HEK293 (cell line): ENCODE measurements around the gene PEF1.

ENCODE experiments used
- HOXD13 ChIP-seq: sonication (generic); formaldehyde crosslinking; IDR thresholded peaks from 2 replicates; pipeline ENCODE4 v1.8.0; 2022; ENCODE audit warnings: missing genetic modification reagents, borderline replicate concordance
- INSM2 ChIP-seq: fragments of 450-650 bp; formaldehyde crosslinking; IDR thresholded peaks from 2 replicates; pipeline ENCODE4 v1.5.1; 2016; ENCODE audit warnings: missing biosample characterization, missing genetic modification characterization
- KLF1 ChIP-seq: fragments of 450-650 bp; formaldehyde crosslinking; IDR thresholded peaks from 2 replicates; pipeline ENCODE4 v1.5.1; 2016; ENCODE audit warnings: missing biosample characterization, missing genetic modification characterization
- KLF16 ChIP-seq: fragments of 450-650 bp; formaldehyde crosslinking; IDR thresholded peaks from 2 replicates; pipeline ENCODE4 v1.5.1; 2017; ENCODE audit warnings: missing biosample characterization, missing genetic modification characterization
- KLF17 ChIP-seq: fragments of 450-650 bp; formaldehyde crosslinking; IDR thresholded peaks from 2 replicates; pipeline ENCODE4 v1.5.1; 2016; ENCODE audit warnings: missing biosample characterization, missing genetic modification characterization
- MYNN ChIP-seq: fragments of 450-650 bp; formaldehyde crosslinking; IDR thresholded peaks from 2 replicates; pipeline ENCODE4 v1.5.1; 2016; ENCODE audit warnings: missing biosample characterization, missing genetic modification characterization, borderline replicate concordance
- WT1 ChIP-seq: fragments of 450-650 bp; formaldehyde crosslinking; IDR thresholded peaks from 2 replicates; pipeline ENCODE4 v1.5.1; 2016; ENCODE audit warnings: missing biosample characterization, missing genetic modification characterization
- ZNF10 ChIP-seq: fragments of 450-650 bp; formaldehyde crosslinking; IDR thresholded peaks from 2 replicates; pipeline ENCODE4 v1.5.1; 2017; ENCODE audit warnings: missing biosample characterization, missing genetic modification characterization
- ZNF114 ChIP-seq: fragments of 450-650 bp; formaldehyde crosslinking; IDR thresholded peaks from 2 replicates; pipeline ENCODE4 v1.5.0; 2017; ENCODE audit warnings: missing biosample characterization, missing genetic modification characterization
- ZNF223 ChIP-seq: fragments of 450-650 bp; formaldehyde crosslinking; IDR thresholded peaks from 2 replicates; pipeline ENCODE4 v1.5.1; 2016; ENCODE audit warnings: missing biosample characterization, missing genetic modification characterization
- ZNF23 ChIP-seq: fragments of 450-650 bp; formaldehyde crosslinking; IDR thresholded peaks from 2 replicates; pipeline ENCODE4 v1.5.1; 2016; ENCODE audit warnings: missing biosample characterization, missing genetic modification characterization, borderline replicate concordance
- ZNF274 ChIP-seq, 2 experiments: fragments of 200-500 bp in 1 of 2; fragments of 450-650 bp in 1 of 2; sonication (Bioruptor generic) in 1 of 2; formaldehyde crosslinking in 1 of 2; IDR thresholded peaks; 2 replicates each; pipeline versions ENCODE4 v1.5.1 to v1.6.1; 2014 to 2016; ENCODE audit warnings: borderline replicate concordance in 1 of 2, inconsistent platforms in 1 of 2, low read length in 1 of 2, missing biosample characterization in 1 of 2, missing genetic modification characterization in 1 of 2
- ZNF394 ChIP-seq: fragments of 450-650 bp; formaldehyde crosslinking; IDR thresholded peaks from 2 replicates; pipeline ENCODE4 v1.5.1; 2016; ENCODE audit warnings: missing biosample characterization, missing genetic modification characterization, mild to moderate bottlenecking, moderate library complexity, borderline replicate concordance
- ZNF473 ChIP-seq: fragments of 450-650 bp; formaldehyde crosslinking; IDR thresholded peaks from 2 replicates; pipeline ENCODE4 v1.5.1; 2017; ENCODE audit warnings: missing biosample characterization, missing genetic modification characterization
- ZNF530 ChIP-seq: fragments of 450-650 bp; formaldehyde crosslinking; IDR thresholded peaks from 2 replicates; pipeline ENCODE4 v1.5.1; 2016; ENCODE audit warnings: low read depth, missing biosample characterization, missing genetic modification characterization
- ZNF544 ChIP-seq: fragments of 450-650 bp; formaldehyde crosslinking; IDR thresholded peaks from 2 replicates; pipeline ENCODE4 v1.5.0; 2017; ENCODE audit warnings: missing biosample characterization, missing genetic modification characterization
- ZNF623 ChIP-seq: fragments of 450-650 bp; formaldehyde crosslinking; IDR thresholded peaks from 2 replicates; pipeline ENCODE4 v1.5.1; 2016; ENCODE audit warnings: missing biosample characterization, missing genetic modification characterization
- ZNF664 ChIP-seq: fragments of 450-650 bp; formaldehyde crosslinking; IDR thresholded peaks from 2 replicates; pipeline ENCODE4 v1.5.1; 2016; ENCODE audit warnings: missing biosample characterization, missing genetic modification characterization
- ZNF701 ChIP-seq: fragments of 450-650 bp; formaldehyde crosslinking; IDR thresholded peaks from 2 replicates; pipeline ENCODE4 v1.5.1; 2016; ENCODE audit warnings: missing biosample characterization, missing genetic modification characterization
- ZSCAN5A ChIP-seq: fragments of 450-650 bp; formaldehyde crosslinking; IDR thresholded peaks from 2 replicates; pipeline ENCODE4 v1.5.1; 2016; ENCODE audit warnings: missing biosample characterization, missing genetic modification characterization
- TF ChIP-seq, protein P1 (sequence below): fragments of 450-650 bp; formaldehyde crosslinking; IDR thresholded peaks from 2 replicates; pipeline ENCODE4 v1.5.1; 2016; ENCODE audit warnings: missing biosample characterization, missing genetic modification characterization, low read depth
- TF ChIP-seq, protein P2 (sequence below): fragments of 450-650 bp; formaldehyde crosslinking; IDR thresholded peaks from 2 replicates; pipeline ENCODE4 v1.5.1; 2016; ENCODE audit warnings: missing biosample characterization, missing genetic modification characterization
- TF ChIP-seq, protein P3 (sequence below): fragments of 450-650 bp; formaldehyde crosslinking; IDR thresholded peaks from 2 replicates; pipeline ENCODE4 v1.5.1; 2016; ENCODE audit warnings: missing biosample characterization, missing genetic modification characterization
- TF ChIP-seq, protein P4 (sequence below): fragments of 450-650 bp; formaldehyde crosslinking; IDR thresholded peaks from 2 replicates; pipeline ENCODE4 v1.5.1; 2016; ENCODE audit warnings: missing biosample characterization, missing genetic modification characterization

PEF1 gene

GRCh38 chr1:31644560-31645273 is at the start of gene PEF1 (continued):
- TF ChIP-seq HOXD13 (no peak), ZNF223 (tag by site-specific recombination) (no peak), KLF17 (peak; percentile 47; the same call in 1 of the 2 replicates), ZNF394 (tag by site-specific recombination) (peak; percentile 100), ZNF544 (no peak), ZNF530 (tag by site-specific recombination) (no peak), ZNF10 (tag by site-specific recombination) (no peak), WT1 (tag by site-specific recombination) (no peak), ZNF701 (no peak), KLF1 (tag by site-specific recombination) (peak; percentile 96), ZNF473 (tag by site-specific recombination) (no peak), ZNF23 (no peak), INSM2 (peak; percentile 66; the same call in 1 of the 2 replicates), ZNF623 (tag by site-specific recombination) (no peak), ZNF274 (IDR thresholded peaks at IDR 0.05; ENCODE audit: low read length) (no peak), ZNF274 (tag by site-specific recombination; IDR thresholded peaks at IDR 0.05; ENCODE audit: borderline replicate concordance) (no peak), ZSCAN5A (peak; percentile 79), ZNF664 (tag by site-specific recombination) (peak; percentile 63), MYNN (tag by site-specific recombination) (peak; percentile 27; the same call in 1 of the 2 replicates), KLF16 (tag by site-specific recombination) (peak; percentile 98), ZNF114 (no peak)
- TF ChIP-seq, protein P1, sequence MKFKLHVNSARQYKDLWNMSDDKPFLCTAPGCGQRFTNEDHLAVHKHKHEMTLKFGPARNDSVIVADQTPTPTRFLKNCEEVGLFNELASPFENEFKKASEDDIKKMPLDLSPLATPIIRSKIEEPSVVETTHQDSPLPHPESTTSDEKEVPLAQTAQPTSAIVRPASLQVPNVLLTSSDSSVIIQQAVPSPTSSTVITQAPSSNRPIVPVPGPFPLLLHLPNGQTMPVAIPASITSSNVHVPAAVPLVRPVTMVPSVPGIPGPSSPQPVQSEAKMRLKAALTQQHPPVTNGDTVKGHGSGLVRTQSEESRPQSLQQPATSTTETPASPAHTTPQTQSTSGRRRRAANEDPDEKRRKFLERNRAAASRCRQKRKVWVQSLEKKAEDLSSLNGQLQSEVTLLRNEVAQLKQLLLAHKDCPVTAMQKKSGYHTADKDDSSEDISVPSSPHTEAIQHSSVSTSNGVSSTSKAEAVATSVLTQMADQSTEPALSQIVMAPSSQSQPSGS = peak; percentile 99
- TF ChIP-seq, protein P2, sequence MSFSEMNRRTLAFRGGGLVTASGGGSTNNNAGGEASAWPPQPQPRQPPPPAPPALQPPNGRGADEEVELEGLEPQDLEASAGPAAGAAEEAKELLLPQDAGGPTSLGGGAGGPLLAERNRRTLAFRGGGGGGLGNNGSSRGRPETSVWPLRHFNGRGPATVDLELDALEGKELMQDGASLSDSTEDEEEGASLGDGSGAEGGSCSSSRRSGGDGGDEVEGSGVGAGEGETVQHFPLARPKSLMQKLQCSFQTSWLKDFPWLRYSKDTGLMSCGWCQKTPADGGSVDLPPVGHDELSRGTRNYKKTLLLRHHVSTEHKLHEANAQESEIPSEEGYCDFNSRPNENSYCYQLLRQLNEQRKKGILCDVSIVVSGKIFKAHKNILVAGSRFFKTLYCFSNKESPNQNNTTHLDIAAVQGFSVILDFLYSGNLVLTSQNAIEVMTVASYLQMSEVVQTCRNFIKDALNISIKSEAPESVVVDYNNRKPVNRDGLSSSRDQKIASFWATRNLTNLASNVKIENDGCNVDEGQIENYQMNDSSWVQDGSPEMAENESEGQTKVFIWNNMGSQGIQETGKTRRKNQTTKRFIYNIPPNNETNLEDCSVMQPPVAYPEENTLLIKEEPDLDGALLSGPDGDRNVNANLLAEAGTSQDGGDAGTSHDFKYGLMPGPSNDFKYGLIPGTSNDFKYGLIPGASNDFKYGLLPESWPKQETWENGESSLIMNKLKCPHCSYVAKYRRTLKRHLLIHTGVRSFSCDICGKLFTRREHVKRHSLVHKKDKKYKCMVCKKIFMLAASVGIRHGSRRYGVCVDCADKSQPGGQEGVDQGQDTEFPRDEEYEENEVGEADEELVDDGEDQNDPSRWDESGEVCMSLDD = peak; percentile 85
- TF ChIP-seq, protein P3, sequence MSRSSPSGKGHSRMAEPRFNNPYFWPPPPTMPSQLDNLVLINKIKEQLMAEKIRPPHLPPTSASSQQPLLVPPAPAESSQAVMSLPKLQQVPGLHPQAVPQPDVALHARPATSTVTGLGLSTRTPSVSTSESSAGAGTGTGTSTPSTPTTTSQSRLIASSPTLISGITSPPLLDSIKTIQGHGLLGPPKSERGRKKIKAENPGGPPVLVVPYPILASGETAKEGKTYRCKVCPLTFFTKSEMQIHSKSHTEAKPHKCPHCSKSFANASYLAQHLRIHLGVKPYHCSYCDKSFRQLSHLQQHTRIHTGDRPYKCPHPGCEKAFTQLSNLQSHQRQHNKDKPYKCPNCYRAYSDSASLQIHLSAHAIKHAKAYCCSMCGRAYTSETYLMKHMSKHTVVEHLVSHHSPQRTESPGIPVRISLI (tag by site-specific recombination) = no peak
- TF ChIP-seq, protein P4, sequence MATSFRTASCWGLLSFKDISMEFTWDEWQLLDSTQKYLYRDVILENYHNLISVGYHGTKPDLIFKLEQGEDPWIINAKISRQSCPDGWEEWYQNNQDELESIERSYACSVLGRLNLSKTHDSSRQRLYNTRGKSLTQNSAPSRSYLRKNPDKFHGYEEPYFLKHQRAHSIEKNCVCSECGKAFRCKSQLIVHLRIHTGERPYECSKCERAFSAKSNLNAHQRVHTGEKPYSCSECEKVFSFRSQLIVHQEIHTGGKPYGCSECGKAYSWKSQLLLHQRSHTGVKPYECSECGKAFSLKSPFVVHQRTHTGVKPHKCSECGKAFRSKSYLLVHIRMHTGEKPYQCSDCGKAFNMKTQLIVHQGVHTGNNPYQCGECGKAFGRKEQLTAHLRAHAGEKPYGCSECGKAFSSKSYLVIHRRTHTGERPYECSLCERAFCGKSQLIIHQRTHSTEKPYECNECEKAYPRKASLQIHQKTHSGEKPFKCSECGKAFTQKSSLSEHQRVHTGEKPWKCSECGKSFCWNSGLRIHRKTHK = no peak
